Activated naive CD4-positive, alpha-beta T cell treated with anti-CD3 and anti-CD28 coated beads for 36 hours (primary cell): ENCODE results near the gene CHDH. TPM values are rescaled to one million over a fixed set of nuclear protein-coding genes. Genes with fewer than 3 reads are reported as not detected.

Source experiments
- CTCF ChIA-PET: fragments of 350-600 bp; sonication (Branson Sonifier 250); formaldehyde crosslinking; loops from one replicate; lab custom pipeline; 2021; ENCODE audit warnings: antibody characterized with exemption; lab: Charles Lee
- DNase-seq: peaks from one replicate; pipeline ENCODE4 v3.0.0-alpha.2; 2020
- H3K27ac Mint-ChIP-seq: one replicate; pipeline ENCODE4 v1.8.0; 2021; ENCODE audit warnings: mild to moderate bottlenecking, mixed read lengths
- H3K27me3 Mint-ChIP-seq: one replicate; pipeline ENCODE4 v1.8.0; 2021; ENCODE audit warnings: low read depth, mixed read lengths
- H3K36me3 Mint-ChIP-seq: one replicate; pipeline ENCODE4 v1.8.0; 2021; ENCODE audit warnings: low read depth, mixed read lengths
- H3K4me1 Mint-ChIP-seq: one replicate; pipeline ENCODE4 v1.8.0; 2021; ENCODE audit warnings: low read depth, mixed read lengths
- H3K4me3 Mint-ChIP-seq: one replicate; pipeline ENCODE4 v1.8.0; 2021; ENCODE audit warnings: mild to moderate bottlenecking, moderate library complexity, mixed read lengths
- H3K9me3 Mint-ChIP-seq: one replicate; pipeline ENCODE4 v1.8.0; 2021; ENCODE audit warnings: mixed read lengths
- intact Hi-C: fragments of 100-400 bp; cut with micrococcal nuclease; formaldehyde crosslinking; loops from one replicate; pipeline ENCODE4 v1.15.1; 2023
- total RNA-seq, 2 experiments: library from RNA; stranded (reverse); gene quantifications; one replicate each; pipeline ENCODE4 v1.2.3, GENCODE V29; 2021

CHDH gene
- total RNA-seq = under 1 TPM; 0.12 to 0.35 TPM

- no peaks in the 10 kb centered on the region for H3K9me3 Mint-ChIP-seq
- H3K27me3 Mint-ChIP-seq = peaks cover 41% of the 10 kb centered on the region
- H3K4me3 Mint-ChIP-seq = peak within 1 kb of the TSS; percentile 65
- DNase-seq = peak; percentile 31
- CTCF ChIA-PET = interaction anchor here (0.8 kb wide), 1 partner anchor 93 kb away, joined by 3 read pairs; no protein-coding TSS in a partner anchor
- H3K4me1 Mint-ChIP-seq = peaks cover 2% of the 10 kb centered on the region
- no peak within 1 kb of the TSS for H3K27ac Mint-ChIP-seq
- H3K36me3 Mint-ChIP-seq = no peaks in the 10 kb centered on the region
- intact Hi-C loops = loop anchor here (5.0 kb wide), 1 partner anchor 94 kb away; no protein-coding TSS in a partner anchor
These were observed at the start of gene CHDH, which contains the start of gene IL17RB for GRCh38 chr3:53846134-53846850. TSS of gene CHDH (minus strand) at chr3:53846419. CDS start at chr3:53824008, 22,411 bp downstream. TSS of gene IL17RB (plus strand) at chr3:53846568. CDS start at chr3:53846589, 21 bp downstream.

GRCh38 chr3:53892286-53892637 is 46.0 kb upstream of the CHDH start:
- Mint-ChIP-seq H3K36me3 (peaks cover 14% of the 10 kb centered on the region), H3K4me3 (peak overlapping the region; percentile 91), H3K9me3 (no peaks in the 10 kb centered on the region), H3K27ac (peak overlapping the region; percentile 96), H3K4me1 (peaks cover 42% of the 10 kb centered on the region), H3K27me3 (peaks cover under 1% of the 10 kb centered on the region)
- intact Hi-C loops = loop anchor here (5.0 to 10.0 kb wide), 2 partner anchors 635 to 997 kb away; partner anchors contain the start of genes STIMATE and TKT
- CTCF ChIA-PET = no interaction called here
- peak; percentile 6 for DNase-seq

GRCh38 chr3:53891497-53892285 is 45.5 kb upstream of the CHDH start, which contains the start of gene SELENOK:
TSS of gene SELENOK (minus strand) at chr3:53891859.
- Mint-ChIP-seq H3K27ac (peak within 1 kb of the TSS; percentile 96), H3K27me3 (no peaks in the 10 kb centered on the region), H3K36me3 (peaks cover 17% of the 10 kb centered on the region), H3K4me1 (peaks cover 47% of the 10 kb centered on the region), H3K4me3 (peak within 1 kb of the TSS; percentile 91), H3K9me3 (no peaks in the 10 kb centered on the region)
- intact Hi-C loops = loop anchor here (1.0 to 10.0 kb wide), 4 partner anchors 9 to 997 kb away; partner anchors contain the start of genes ACTR8, DCP1A, STIMATE and TKT
- CTCF ChIA-PET = no interaction called here
- peak; percentile 99 for DNase-seq

GRCh38 chr3:53890726-53891475 is 44.7 kb upstream of the CHDH start:
- Mint-ChIP-seq H3K36me3 (peaks cover 17% of the 10 kb centered on the region), H3K4me3 (peak overlapping the region; percentile 91), H3K4me1 (peaks cover 48% of the 10 kb centered on the region), H3K27me3 (no peaks in the 10 kb centered on the region), H3K27ac (peak overlapping the region; percentile 96), H3K9me3 (no peaks in the 10 kb centered on the region)
- CTCF ChIA-PET = interaction anchor here (1.0 to 1.1 kb wide), 2 partner anchors 11 to 541 kb away, joined by 4 to 6 read pairs; no protein-coding TSS in a partner anchor
- peak; percentile 72 for DNase-seq
- intact Hi-C loops = loop anchor here (1.0 to 10.0 kb wide), 4 partner anchors 9 to 996 kb away; partner anchors contain the start of genes ACTR8, DCP1A, STIMATE and TKT

GRCh38 chr3:53888232-53888631 is 42.0 kb upstream of the CHDH start:
- peaks cover 47% of the 10 kb centered on the region for H3K4me1 Mint-ChIP-seq
- H3K36me3 Mint-ChIP-seq = peaks cover 22% of the 10 kb centered on the region
- intact Hi-C loops = no loop called here
- CTCF ChIA-PET = no interaction called here
- H3K9me3 Mint-ChIP-seq = no peaks in the 10 kb centered on the region
- DNase-seq = no peak
- no peak overlapping the region for H3K4me3 Mint-ChIP-seq
- H3K27me3 Mint-ChIP-seq = no peaks in the 10 kb centered on the region
- H3K27ac Mint-ChIP-seq = no peak overlapping the region

- H3K27me3 Mint-ChIP-seq = no peaks in the 10 kb centered on the region
- intact Hi-C loops = no loop called here
These were observed 41.2 kb upstream of the CHDH start for GRCh38 chr3:53887446-53887845.

GRCh38 chr3:53885239-53885638 is 39.0 kb upstream of the CHDH start:
- intact Hi-C loops = no loop called here
- Mint-ChIP-seq H3K27me3 (no peaks in the 10 kb centered on the region), H3K4me1 (peaks cover 44% of the 10 kb centered on the region), H3K9me3 (no peaks in the 10 kb centered on the region), H3K27ac (no peak overlapping the region), H3K4me3 (no peak overlapping the region), H3K36me3 (peaks cover 21% of the 10 kb centered on the region)
- CTCF ChIA-PET = no interaction called here
- DNase-seq = no peak

More at GRCh38 chr3:53887446-53887845, 41.2 kb upstream of the CHDH start:
- CTCF ChIA-PET = no interaction called here
- Mint-ChIP-seq H3K9me3 (no peaks in the 10 kb centered on the region), H3K4me3 (no peak overlapping the region), H3K4me1 (peaks cover 44% of the 10 kb centered on the region), H3K36me3 (peaks cover 22% of the 10 kb centered on the region), H3K27ac (no peak overlapping the region)
- no peak for DNase-seq

GRCh38 chr3:53884623-53885022 is 38.4 kb upstream of the CHDH start:
- H3K4me1 Mint-ChIP-seq = peaks cover 43% of the 10 kb centered on the region
- peaks cover 21% of the 10 kb centered on the region for H3K36me3 Mint-ChIP-seq
- CTCF ChIA-PET = no interaction called here
- no peak overlapping the region for H3K27ac Mint-ChIP-seq
- intact Hi-C loops = no loop called here
- no peak for DNase-seq
- no peaks in the 10 kb centered on the region for H3K9me3 Mint-ChIP-seq
- no peak overlapping the region for H3K4me3 Mint-ChIP-seq
- no peaks in the 10 kb centered on the region for H3K27me3 Mint-ChIP-seq

- H3K27ac Mint-ChIP-seq = peak overlapping the region; percentile 32
- DNase-seq = no peak
- peaks cover 32% of the 10 kb centered on the region for H3K4me1 Mint-ChIP-seq
- H3K36me3 Mint-ChIP-seq = peaks cover 17% of the 10 kb centered on the region
- H3K4me3 Mint-ChIP-seq = peak overlapping the region; percentile 100
- CTCF ChIA-PET = no interaction called here
- intact Hi-C loops = no loop called here
- H3K9me3 Mint-ChIP-seq = no peaks in the 10 kb centered on the region
- no peaks in the 10 kb centered on the region for H3K27me3 Mint-ChIP-seq
These were observed 36.8 kb upstream of the CHDH start for GRCh38 chr3:53883008-53883407.

- CTCF ChIA-PET = interaction anchor here (1.1 kb wide), 1 partner anchor 172 kb away, joined by 3 read pairs; no protein-coding TSS in a partner anchor
- intact Hi-C loops = loop anchor here (1.0 kb wide), 1 partner anchor 9 kb away; the partner anchor contains the start of gene SELENOK
- H3K27ac Mint-ChIP-seq = peak within 1 kb of the TSS; percentile 97
These were observed 35.7 kb upstream of the CHDH start, which contains the start of gene ACTR8 for GRCh38 chr3:53881691-53882593. TSS of gene ACTR8 (minus strand) at chr3:53882152. CDS start at chr3:53882101, 51 bp downstream.

More at GRCh38 chr3:53881691-53882593, 35.7 kb upstream of the CHDH start, which contains the start of gene ACTR8:
- H3K4me3 Mint-ChIP-seq = peak within 1 kb of the TSS; percentile 100
- H3K36me3 Mint-ChIP-seq = peaks cover 23% of the 10 kb centered on the region
- no peaks in the 10 kb centered on the region for H3K27me3 Mint-ChIP-seq
- H3K9me3 Mint-ChIP-seq = no peaks in the 10 kb centered on the region
- peaks cover 22% of the 10 kb centered on the region for H3K4me1 Mint-ChIP-seq
- DNase-seq = peak; percentile 81
